ENCODE measurements around the gene CLPTM1L. TPM values are rescaled to one million over a fixed set of nuclear protein-coding genes. Genes with fewer than 3 reads are reported as not detected.
"Not testable (repeated sequence)": the region's sequence is repeated elsewhere in the genome, so short reads cannot be mapped to it uniquely, and the experiment has no call there.

Gene CLPTM1L
- total and polyA plus RNA-seq, 2 donors (not counting 1 experiment from before 2014, with no cell fraction given): 78.4 to 99.9 TPM

DNA sequence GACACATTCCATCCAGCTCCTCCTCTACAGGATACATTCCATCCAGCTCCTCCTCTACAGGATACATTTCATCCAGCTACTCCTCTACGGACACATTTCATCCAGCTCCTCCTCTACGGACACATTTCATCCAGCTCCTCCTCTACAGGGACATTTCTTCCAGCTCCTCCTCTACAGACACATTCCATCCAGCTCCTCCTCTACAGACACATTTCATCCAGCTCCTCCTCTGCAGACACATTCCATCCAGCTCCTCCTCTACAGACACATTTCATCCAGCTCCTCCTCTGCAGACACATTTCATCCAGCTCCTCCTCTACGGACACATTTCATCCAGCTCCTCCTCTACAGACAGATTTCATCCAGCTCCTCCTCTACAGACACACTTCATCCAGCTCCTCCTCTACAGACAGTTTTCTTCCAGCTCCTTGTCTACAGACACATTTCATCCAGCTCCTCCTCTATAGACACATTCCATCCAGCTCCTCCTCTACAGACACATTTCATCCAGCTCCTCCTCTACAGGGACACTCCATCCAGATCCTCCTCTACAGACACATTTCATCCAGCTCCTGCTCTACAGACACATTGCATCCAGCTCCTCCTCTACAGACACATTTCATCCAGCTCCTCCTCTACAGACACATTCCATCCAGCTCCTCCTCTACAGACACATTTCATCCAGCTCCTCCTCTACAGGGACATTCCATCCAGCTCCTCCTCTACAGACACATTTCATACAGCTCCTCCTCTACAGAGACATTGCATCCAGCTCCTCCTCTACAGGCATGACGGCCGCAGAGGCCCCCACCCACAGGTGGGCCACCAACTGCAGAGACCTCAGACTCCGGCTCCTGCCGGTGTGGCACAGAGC lies 16.4 kb downstream of the CLPTM1L start:
- DNase-seq; H3K27ac ChIP-seq (ENCODE audit: low read length in 2 of 2); H3K27me3 ChIP-seq (replicated peaks in 1 of 4; ENCODE audit: control extremely low read depth in 1 of 4, control insufficient read depth in 3 of 4, insufficient read depth in 4 of 4, low read length in 3 of 4); H3K9ac ChIP-seq (ENCODE audit: low read length); H3K4me3 ChIP-seq (ENCODE audit: control extremely low read depth in 1 of 5, extremely low read depth in 1 of 5, insufficient read depth in 1 of 5, low read depth in 2 of 5, low read length in 4 of 5); H3K9me3 Mint-ChIP-seq (ENCODE audit: insufficient read depth); H3K27me3 Mint-ChIP-seq; H3K4me3 Mint-ChIP-seq; H3K4me1 Mint-ChIP-seq; intact Hi-C loops (cut with micrococcal nuclease); H3K4me2 ChIP-seq (replicated peaks; ENCODE audit: low read depth, low read length, poor library complexity, severe bottlenecking); H3K27ac Mint-ChIP-seq; ATAC-seq (ENCODE audit: low read depth); H3K9me3 ChIP-seq (ENCODE audit: control extremely low read depth in 1 of 3, control insufficient read depth in 2 of 3, insufficient read depth in 1 of 3, low read length in 2 of 3); H2AFZ ChIP-seq (ENCODE audit: insufficient read depth, low read depth, low read length, poor library complexity, severe bottlenecking); H3K4me1 ChIP-seq (ENCODE audit: control insufficient read depth in 2 of 2, insufficient read depth in 2 of 2, low read length in 2 of 2): not testable (repeated sequence)
- peaks cover 0 to 67% of the 10 kb centered on the region in 2 experiments for H3K36me3 ChIP-seq (replicated peaks in 1 of 2; ENCODE audit: control extremely low read depth in 1 of 2, control insufficient read depth in 1 of 2, extremely low read depth in 1 of 2, insufficient read depth in 2 of 2, low read length in 1 of 2)
- WGBS (ENCODE audit: insufficient coverage): 85% methylated on average over 7 of the region's 7 CpGs
- peaks cover 23% of the 10 kb centered on the region for H3K79me2 ChIP-seq (ENCODE audit: control insufficient read depth, insufficient read depth, low read length)
- CTCF ChIA-PET: interaction anchor here (1.0 to 1.7 kb wide), 2 partner anchors 18 to 317 kb away, joined by 3 read pairs; no protein-coding TSS in a partner anchor
- POLR2A ChIA-PET: interaction anchor here (0.7 kb wide), 1 partner anchor 15 kb away, joined by 3 read pairs; no protein-coding TSS in a partner anchor
- peaks cover 44% of the 10 kb centered on the region for H4K20me1 ChIP-seq (ENCODE audit: control insufficient read depth, insufficient read depth, low read length, poor library complexity, severe bottlenecking)

DNA sequence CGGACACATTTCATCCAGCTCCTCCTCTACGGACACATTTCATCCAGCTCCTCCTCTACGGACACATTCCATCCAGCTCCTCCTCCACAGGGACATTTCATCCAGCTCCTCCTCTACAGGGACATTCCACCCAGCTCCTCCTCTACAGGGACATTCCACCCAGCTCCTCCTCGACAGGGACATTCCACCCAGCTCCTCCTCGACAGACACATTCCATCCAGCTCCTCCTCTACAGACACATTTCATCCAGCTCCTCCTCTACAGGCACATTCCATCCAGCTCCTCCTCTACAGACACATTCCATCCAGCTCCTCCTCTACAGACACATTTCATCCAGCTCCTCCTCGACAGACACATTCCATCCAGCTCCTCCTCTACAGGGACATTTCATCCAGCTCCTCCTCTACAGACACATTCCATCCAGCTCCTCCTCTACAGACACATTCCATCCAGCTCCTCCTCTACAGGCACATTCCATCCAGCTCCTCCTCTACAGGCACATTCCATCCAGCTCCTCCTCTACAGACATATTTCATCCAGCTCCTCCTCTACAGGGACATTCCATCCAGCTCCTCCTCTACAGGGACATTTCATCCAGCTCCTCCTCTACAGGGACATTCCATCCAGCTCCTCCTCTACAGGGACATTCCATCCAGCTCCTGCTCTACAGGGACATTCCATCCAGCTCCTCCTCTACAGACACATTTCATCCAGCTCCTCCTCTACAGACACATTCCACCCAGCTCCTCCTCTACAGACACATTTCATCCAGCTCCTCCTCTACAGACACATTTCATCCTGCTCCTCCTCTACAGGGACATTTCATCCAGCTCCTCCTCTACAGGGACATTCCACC lies 17.8 kb downstream of the CLPTM1L start:
- H3K27me3 Mint-ChIP-seq; H3K4me3 ChIP-seq (ENCODE audit: control extremely low read depth in 1 of 5, extremely low read depth in 1 of 5, insufficient read depth in 1 of 5, low read depth in 2 of 5, low read length in 4 of 5); H3K9me3 ChIP-seq (ENCODE audit: control extremely low read depth in 1 of 3, control insufficient read depth in 2 of 3, insufficient read depth in 1 of 3, low read length in 2 of 3); CTCF ChIA-PET; H3K9me3 Mint-ChIP-seq (ENCODE audit: insufficient read depth); H3K9ac ChIP-seq (ENCODE audit: low read length); DNase-seq; H3K27ac Mint-ChIP-seq; H3K4me1 ChIP-seq (ENCODE audit: control insufficient read depth in 2 of 2, insufficient read depth in 2 of 2, low read length in 2 of 2); H3K4me3 Mint-ChIP-seq; H2AFZ ChIP-seq (ENCODE audit: insufficient read depth, low read depth, low read length, poor library complexity, severe bottlenecking); H3K4me1 Mint-ChIP-seq; ATAC-seq (ENCODE audit: low read depth); H3K4me2 ChIP-seq (replicated peaks; ENCODE audit: low read depth, low read length, poor library complexity, severe bottlenecking); H3K27me3 ChIP-seq (replicated peaks in 1 of 4; ENCODE audit: control extremely low read depth in 1 of 4, control insufficient read depth in 3 of 4, insufficient read depth in 4 of 4, low read length in 3 of 4); H3K27ac ChIP-seq (ENCODE audit: low read length in 2 of 2); intact Hi-C loops (cut with micrococcal nuclease); POLR2A ChIA-PET: not testable (repeated sequence)
- Histone ChIP-seq H4K20me1 (ENCODE audit: control insufficient read depth, insufficient read depth, low read length, poor library complexity, severe bottlenecking) (peaks cover 31% of the 10 kb centered on the region), H3K79me2 (ENCODE audit: control insufficient read depth, insufficient read depth, low read length) (peaks cover 22% of the 10 kb centered on the region), H3K36me3 (replicated peaks in 1 of 2; ENCODE audit: control extremely low read depth in 1 of 2, control insufficient read depth in 1 of 2, extremely low read depth in 1 of 2, insufficient read depth in 2 of 2, low read length in 1 of 2) (peaks cover 0 to 66% of the 10 kb centered on the region in 2 experiments)
- WGBS (ENCODE audit: insufficient coverage): 96% methylated on average over 6 of the region's 6 CpGs

DNA sequence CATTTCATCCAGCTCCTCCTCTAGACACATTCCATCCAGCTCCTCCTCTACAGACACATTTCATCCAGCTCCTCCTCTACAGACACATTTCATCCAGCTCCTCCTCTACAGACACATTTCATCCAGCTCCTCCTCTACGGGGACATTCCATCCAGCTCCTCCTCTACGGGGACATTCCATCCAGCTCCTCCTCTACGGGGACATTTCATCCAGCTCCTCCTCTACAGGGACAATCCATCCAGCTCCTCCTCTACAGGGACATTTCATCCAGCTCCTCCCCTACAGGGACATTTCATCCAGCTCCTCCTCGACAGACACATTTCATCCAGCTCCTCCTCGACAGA lies 18.4 kb downstream of the CLPTM1L start:
- H3K9me3 ChIP-seq (ENCODE audit: control extremely low read depth in 1 of 3, control insufficient read depth in 2 of 3, insufficient read depth in 1 of 3, low read length in 2 of 3); H3K4me1 Mint-ChIP-seq; ATAC-seq (ENCODE audit: low read depth); H3K27ac Mint-ChIP-seq; H3K27me3 Mint-ChIP-seq; H3K27ac ChIP-seq (ENCODE audit: low read length in 2 of 2); H3K9ac ChIP-seq (ENCODE audit: low read length); H3K4me3 Mint-ChIP-seq; H3K4me2 ChIP-seq (replicated peaks; ENCODE audit: low read depth, low read length, poor library complexity, severe bottlenecking); H3K9me3 Mint-ChIP-seq (ENCODE audit: insufficient read depth); CTCF ChIA-PET; H3K4me3 ChIP-seq (ENCODE audit: control extremely low read depth in 1 of 5, extremely low read depth in 1 of 5, insufficient read depth in 1 of 5, low read depth in 2 of 5, low read length in 4 of 5); POLR2A ChIA-PET; intact Hi-C loops (cut with micrococcal nuclease); H2AFZ ChIP-seq (ENCODE audit: insufficient read depth, low read depth, low read length, poor library complexity, severe bottlenecking); DNase-seq; H3K27me3 ChIP-seq (replicated peaks in 1 of 4; ENCODE audit: control extremely low read depth in 1 of 4, control insufficient read depth in 3 of 4, insufficient read depth in 4 of 4, low read length in 3 of 4); H3K4me1 ChIP-seq (ENCODE audit: control insufficient read depth in 2 of 2, insufficient read depth in 2 of 2, low read length in 2 of 2): not testable (repeated sequence)
- peaks cover 24% of the 10 kb centered on the region for H4K20me1 ChIP-seq (ENCODE audit: control insufficient read depth, insufficient read depth, low read length, poor library complexity, severe bottlenecking)
- 96% methylated on average over 5 of the region's 5 CpGs for WGBS (ENCODE audit: insufficient coverage)
- H3K36me3 ChIP-seq (replicated peaks in 1 of 2; ENCODE audit: control extremely low read depth in 1 of 2, control insufficient read depth in 1 of 2, extremely low read depth in 1 of 2, insufficient read depth in 2 of 2, low read length in 1 of 2): peaks cover 0 to 66% of the 10 kb centered on the region in 2 experiments
- H3K79me2 ChIP-seq (ENCODE audit: control insufficient read depth, insufficient read depth, low read length): peaks cover 22% of the 10 kb centered on the region
